T-helper 2 cell treated with Interferon-gamma antibody and Interleukin-4, amounts not matched to agents 5 μg/mL and 100 μg/mL, for 36 hours (primary cell): ENCODE measurements around the gene MTCL1.

ENCODE experiments used
- DNase-seq: peaks from one replicate; pipeline ENCODE4 v3.0.0; 2021; ENCODE audit warnings: low spot score
- H3K27ac Mint-ChIP-seq: one replicate; pipeline ENCODE4 v1.8.0; 2021; ENCODE audit warnings: mild to moderate bottlenecking, mixed read lengths
- H3K27me3 Mint-ChIP-seq: one replicate; pipeline ENCODE4 v1.8.0; 2021; ENCODE audit warnings: low read depth, mixed read lengths
- H3K36me3 Mint-ChIP-seq: one replicate; pipeline ENCODE4 v1.8.0; 2021; ENCODE audit warnings: low read depth, mixed read lengths
- H3K4me1 Mint-ChIP-seq: one replicate; pipeline ENCODE4 v1.8.0; 2021; ENCODE audit warnings: low read depth, mixed read lengths
- H3K4me3 Mint-ChIP-seq: one replicate; pipeline ENCODE4 v1.8.0; 2022; ENCODE audit warnings: mild to moderate bottlenecking, moderate library complexity, mixed read lengths
- H3K9me3 Mint-ChIP-seq: one replicate; pipeline ENCODE4 v1.8.0; 2021; ENCODE audit warnings: mixed read lengths

MTCL1 gene

DNA sequence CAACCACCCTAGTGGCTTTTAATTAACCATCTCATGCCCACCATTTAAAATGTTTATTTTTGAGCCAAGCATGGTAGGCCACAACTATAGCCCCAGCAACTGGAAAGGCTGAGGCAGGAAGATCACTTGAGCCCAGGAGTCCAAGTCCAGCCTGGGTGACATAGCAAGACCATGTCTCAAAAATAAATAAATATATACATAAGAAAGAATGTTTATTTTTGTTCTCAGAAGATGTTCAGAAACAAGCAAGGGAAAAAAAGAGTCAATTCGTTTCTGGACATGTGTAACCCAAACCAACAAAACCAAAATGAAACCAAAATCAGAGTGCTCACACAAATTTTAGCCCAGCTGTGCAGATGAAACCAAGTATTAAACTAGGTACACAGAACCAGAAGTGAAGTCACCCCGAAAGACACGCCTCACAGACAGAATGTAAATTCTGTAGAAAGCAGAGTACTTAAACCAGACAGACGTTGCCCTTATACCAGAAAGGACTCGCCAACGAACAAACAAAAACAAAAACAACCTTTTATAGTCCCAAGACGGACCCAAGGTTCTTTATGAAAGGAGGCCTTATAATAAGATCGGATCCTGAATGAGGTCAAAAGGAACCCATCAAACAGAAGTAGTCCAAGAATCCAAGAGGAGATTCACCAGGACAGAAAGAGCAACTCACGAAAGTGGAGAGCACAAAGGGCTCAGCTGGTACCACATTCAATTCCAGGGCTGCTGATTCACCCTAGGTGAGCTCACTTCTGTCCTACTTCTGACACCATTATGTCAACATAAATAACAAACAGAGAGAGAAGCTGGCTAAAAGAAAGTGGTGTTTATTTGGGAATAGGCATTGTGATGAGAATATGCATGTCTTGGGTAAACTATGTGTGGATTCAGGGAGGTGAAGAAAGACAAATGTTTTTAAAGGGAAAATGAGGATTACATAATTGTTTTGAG is 31.8 kb upstream of the MTCL1 start:
- no peak for DNase-seq
- Mint-ChIP-seq H3K9me3 (no peaks in the 10 kb centered on the region), H3K27ac (no peak overlapping the region), H3K4me3 (no peak overlapping the region), H3K36me3 (no peaks in the 10 kb centered on the region), H3K27me3 (peaks cover 2% of the 10 kb centered on the region), H3K4me1 (no peaks in the 10 kb centered on the region)

DNA sequence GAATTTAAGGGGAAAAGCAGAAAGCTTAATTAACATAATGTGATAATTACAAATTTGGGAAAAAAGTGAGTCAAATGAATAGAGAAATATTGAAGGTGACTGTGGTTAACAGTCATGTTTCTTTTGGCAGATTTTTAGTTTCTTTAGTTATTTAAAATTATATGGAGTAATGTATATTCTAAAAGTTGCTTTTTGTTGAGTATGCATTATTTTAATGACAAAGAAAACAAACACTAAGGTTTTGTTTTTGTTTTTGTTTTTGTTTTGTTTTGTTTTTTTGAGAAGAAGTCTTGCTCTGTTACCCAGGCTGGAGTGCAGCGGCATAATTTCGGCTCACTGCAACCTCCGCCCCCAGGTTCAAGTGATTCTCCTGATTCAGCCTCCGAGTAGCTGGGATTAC is 30.3 kb upstream of the MTCL1 start:
- Mint-ChIP-seq H3K27me3 (peaks cover 2% of the 10 kb centered on the region), H3K4me1 (no peaks in the 10 kb centered on the region), H3K4me3 (no peak overlapping the region), H3K36me3 (no peaks in the 10 kb centered on the region), H3K27ac (no peak overlapping the region), H3K9me3 (no peaks in the 10 kb centered on the region)
- no peak for DNase-seq

DNA sequence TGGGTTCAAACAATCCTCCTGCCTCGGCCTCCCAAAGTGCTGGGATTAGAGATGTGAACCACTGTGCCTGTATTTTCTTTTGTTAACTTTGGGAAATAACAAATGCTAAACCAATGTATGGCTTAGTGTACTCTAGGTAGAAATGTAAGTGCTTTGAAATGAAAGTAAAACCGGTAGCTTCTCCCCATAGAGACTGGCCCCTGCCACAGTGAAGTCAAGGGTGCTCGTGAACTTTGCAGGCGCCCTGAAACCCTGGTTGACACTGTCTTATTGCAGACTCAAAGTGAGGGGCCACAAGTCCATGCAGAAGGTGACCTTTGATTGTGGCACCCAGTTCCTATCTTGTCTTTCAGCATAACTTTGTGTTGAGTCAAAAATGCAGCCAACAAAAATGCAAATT is 24.2 kb upstream of the MTCL1 start:
- H3K9me3 Mint-ChIP-seq = no peaks in the 10 kb centered on the region
- DNase-seq = no peak
- no peaks in the 10 kb centered on the region for H3K27me3 Mint-ChIP-seq
- H3K36me3 Mint-ChIP-seq = no peaks in the 10 kb centered on the region
- H3K4me3 Mint-ChIP-seq = no peak overlapping the region
- no peaks in the 10 kb centered on the region for H3K4me1 Mint-ChIP-seq
- no peak overlapping the region for H3K27ac Mint-ChIP-seq

DNA sequence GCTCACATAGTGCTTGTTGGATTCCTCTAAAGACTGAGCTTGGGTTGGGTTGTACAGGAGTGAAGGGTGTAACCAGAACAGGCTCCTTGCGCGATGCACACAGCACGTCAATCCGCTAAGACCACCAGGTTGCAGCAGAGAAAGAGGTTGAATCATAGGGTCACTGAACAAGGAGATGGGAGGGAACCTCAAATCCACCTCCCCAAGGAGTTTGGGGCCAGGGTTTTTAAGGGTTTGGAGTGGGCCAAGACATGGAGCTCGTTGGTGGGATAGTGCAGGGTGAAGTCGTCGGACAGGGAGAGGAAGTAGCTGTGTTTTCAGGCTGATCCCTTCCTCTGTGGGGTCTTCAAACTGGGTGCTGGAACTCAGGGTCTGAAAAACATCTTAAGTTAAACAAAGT is 20.8 kb upstream of the MTCL1 start:
- Mint-ChIP-seq H3K27me3 (no peaks in the 10 kb centered on the region), H3K4me3 (no peak overlapping the region), H3K4me1 (no peaks in the 10 kb centered on the region), H3K36me3 (no peaks in the 10 kb centered on the region), H3K9me3 (no peaks in the 10 kb centered on the region), H3K27ac (no peak overlapping the region)
- no peak for DNase-seq

DNA sequence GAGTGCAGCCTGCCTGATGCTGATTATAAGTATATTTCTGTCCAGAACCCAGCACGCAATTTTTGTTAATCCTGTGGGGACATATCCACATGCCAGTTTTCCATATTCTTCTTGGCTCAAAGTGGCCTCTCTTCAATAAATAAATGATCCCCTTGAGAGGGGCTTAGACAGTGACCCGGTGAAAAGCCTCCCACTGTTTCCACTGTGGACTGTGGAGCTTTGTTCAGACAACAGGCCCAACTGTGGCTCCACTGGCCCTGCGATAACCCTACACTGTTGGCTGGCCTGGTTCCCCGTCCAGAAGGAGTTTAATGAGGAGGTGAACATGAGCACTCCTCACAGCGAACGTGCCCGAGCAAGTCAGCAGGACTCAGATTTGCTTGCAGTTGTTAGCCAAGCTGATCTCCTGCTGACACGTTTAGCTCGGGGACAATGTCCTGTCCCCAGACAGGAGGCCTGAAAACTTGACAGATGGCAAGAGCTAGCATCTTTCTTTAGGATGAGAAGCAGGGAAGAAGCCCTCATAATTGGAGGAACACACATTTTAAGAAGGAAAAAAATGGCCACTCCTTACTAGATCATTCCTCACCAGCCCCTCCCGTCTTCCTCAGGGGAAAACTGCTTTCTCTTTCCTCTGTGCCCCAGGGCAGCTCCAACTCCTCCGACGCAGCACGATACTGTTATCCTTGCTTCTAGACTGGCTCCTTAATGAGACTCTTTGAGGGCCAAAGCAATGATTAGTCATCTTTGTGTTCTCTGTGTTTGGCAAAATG is 20.0 kb upstream of the MTCL1 start:
- H3K27me3 Mint-ChIP-seq = no peaks in the 10 kb centered on the region
- H3K4me1 Mint-ChIP-seq = no peaks in the 10 kb centered on the region
- H3K36me3 Mint-ChIP-seq = no peaks in the 10 kb centered on the region
- H3K9me3 Mint-ChIP-seq = no peaks in the 10 kb centered on the region
- no peak overlapping the region for H3K4me3 Mint-ChIP-seq
- H3K27ac Mint-ChIP-seq = no peak overlapping the region
- no peak for DNase-seq

DNA sequence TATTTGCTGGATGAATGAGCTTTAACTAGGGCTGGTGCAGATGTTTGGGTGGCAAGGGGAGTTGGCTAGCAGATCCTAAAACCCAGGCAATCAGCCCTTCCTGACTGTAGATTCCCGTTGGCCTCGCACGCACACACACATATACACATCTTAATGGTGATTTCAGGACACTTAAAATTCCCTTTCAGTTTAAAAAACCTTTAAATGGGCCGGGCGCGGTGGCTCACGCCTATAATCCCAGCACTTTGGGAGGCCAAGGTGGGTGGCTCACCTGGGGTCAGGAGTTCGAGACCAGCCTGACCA is 19.5 kb upstream of the MTCL1 start:
- Mint-ChIP-seq H3K36me3 (no peaks in the 10 kb centered on the region), H3K9me3 (no peaks in the 10 kb centered on the region), H3K27ac (no peak overlapping the region), H3K4me3 (no peak overlapping the region), H3K27me3 (no peaks in the 10 kb centered on the region), H3K4me1 (no peaks in the 10 kb centered on the region)
- DNase-seq = no peak

DNA sequence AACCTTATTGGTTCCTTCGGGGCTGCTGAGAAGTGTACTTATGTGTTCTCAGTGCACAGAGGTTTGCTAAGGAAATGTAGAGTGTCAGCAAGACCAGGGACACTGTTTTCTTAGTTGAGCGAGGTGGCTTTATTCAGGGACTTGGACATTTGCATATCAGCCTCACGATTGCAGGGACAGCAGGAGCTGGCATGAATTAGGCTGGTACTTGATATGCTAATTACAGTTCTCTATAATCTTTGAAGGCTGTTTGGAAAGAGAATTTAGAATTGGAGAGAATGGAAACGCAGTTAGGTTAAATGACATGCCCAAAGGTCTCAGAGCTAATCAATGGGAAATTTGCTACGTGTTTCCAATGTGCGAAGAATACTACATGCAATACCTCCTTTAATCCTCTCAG is 18.7 kb upstream of the MTCL1 start:
- H3K4me3 Mint-ChIP-seq = no peak overlapping the region
- no peak overlapping the region for H3K27ac Mint-ChIP-seq
- no peaks in the 10 kb centered on the region for H3K4me1 Mint-ChIP-seq
- H3K36me3 Mint-ChIP-seq = no peaks in the 10 kb centered on the region
- DNase-seq = no peak
- no peaks in the 10 kb centered on the region for H3K9me3 Mint-ChIP-seq
- no peaks in the 10 kb centered on the region for H3K27me3 Mint-ChIP-seq

DNA sequence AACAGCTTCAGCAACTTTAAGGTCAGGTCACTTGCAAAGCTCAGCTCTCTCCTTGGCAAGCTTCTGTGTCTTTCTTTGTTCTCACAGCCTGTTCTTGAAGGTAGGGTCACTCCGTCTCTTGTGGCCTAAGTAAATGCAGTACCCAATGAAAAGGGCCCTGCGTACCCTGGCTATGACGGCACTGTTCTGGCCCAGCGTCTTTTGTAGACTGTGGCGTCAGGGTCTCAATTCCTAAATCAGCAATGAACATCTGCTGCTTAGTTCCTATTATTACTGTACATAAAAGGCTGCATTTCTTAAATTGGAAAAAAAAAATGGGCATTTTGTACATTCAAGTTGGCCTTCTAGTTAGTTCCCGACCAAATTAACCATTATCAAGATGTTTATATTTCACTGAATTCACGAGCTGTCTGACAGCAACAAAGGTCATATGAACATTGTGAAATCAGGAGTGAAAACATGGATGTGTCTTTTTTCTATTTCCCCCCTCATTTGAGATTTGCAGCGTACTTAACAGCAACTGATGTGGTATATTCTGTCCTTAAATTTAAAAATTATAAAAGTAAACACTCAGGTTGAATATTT is 17.0 kb upstream of the MTCL1 start:
- Mint-ChIP-seq H3K9me3 (no peaks in the 10 kb centered on the region), H3K27ac (no peak overlapping the region), H3K4me3 (no peak overlapping the region), H3K36me3 (no peaks in the 10 kb centered on the region), H3K4me1 (no peaks in the 10 kb centered on the region), H3K27me3 (no peaks in the 10 kb centered on the region)
- DNase-seq = no peak

DNA sequence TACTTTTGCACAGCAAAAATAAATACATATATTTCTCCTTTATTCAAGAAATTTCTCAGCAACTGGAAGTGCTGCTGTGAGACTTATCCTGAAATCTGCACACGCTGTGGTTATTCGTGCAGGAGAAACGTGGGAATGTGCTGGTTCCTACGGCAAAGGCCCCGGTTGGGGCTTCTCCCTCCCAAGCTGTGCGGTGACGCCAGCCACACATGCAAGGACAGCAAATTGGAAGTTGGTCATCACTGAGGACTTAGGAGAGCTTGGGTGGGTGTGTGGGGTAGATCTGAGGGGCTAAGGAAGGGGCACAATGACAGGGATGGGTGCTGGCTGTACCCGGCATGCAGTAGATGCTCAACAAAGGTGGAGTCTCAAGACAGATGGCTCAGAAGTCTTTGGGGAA is 16.5 kb upstream of the MTCL1 start:
- Mint-ChIP-seq H3K4me1 (no peaks in the 10 kb centered on the region), H3K4me3 (no peak overlapping the region), H3K27ac (no peak overlapping the region), H3K27me3 (no peaks in the 10 kb centered on the region), H3K36me3 (no peaks in the 10 kb centered on the region), H3K9me3 (no peaks in the 10 kb centered on the region)
- DNase-seq = no peak

DNA sequence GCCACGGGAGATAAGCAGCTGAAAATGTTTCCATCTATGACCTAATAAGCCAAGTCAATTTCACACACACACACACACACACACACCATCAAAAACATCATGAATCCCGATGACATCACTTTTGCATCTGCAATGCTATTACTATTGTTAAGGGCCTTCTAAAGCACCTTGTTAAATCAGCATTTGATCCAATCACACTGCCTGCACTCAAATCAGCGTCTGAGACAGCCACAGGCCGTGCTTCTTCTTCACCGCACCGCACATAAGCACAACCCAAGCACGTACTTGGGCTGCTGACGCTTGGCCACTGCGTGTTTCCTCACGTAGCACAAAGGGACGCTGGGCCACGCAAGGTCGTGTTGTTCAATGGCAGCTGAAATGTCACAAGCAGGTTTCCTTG is 15.8 kb upstream of the MTCL1 start:
- Mint-ChIP-seq H3K4me1 (no peaks in the 10 kb centered on the region), H3K36me3 (no peaks in the 10 kb centered on the region), H3K27ac (no peak overlapping the region), H3K27me3 (no peaks in the 10 kb centered on the region), H3K9me3 (no peaks in the 10 kb centered on the region), H3K4me3 (no peak overlapping the region)
- DNase-seq = no peak

DNA sequence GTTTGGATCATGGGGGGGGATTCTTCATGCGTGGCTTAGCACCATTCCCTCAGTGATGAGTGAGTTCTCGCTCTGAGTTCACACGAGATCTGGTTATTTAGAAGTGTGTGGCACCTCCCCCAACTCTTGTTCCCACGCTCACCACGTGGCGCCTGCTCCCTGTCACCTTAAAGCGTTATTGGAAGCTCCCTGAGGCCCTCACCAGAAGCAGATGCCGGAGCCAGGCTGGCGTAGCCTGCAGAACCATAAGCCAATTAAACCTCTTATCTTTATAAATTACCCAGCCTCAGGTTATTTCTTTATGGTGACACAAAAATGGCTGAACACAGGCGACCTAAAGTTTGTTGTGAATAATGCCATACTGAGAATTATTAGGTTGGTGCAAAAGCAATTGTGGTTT is 10.5 kb upstream of the MTCL1 start:
- Mint-ChIP-seq H3K4me1 (no peaks in the 10 kb centered on the region), H3K9me3 (no peaks in the 10 kb centered on the region), H3K4me3 (no peak overlapping the region), H3K27ac (no peak overlapping the region), H3K36me3 (no peaks in the 10 kb centered on the region), H3K27me3 (peaks cover 12% of the 10 kb centered on the region)
- no peak for DNase-seq

DNA sequence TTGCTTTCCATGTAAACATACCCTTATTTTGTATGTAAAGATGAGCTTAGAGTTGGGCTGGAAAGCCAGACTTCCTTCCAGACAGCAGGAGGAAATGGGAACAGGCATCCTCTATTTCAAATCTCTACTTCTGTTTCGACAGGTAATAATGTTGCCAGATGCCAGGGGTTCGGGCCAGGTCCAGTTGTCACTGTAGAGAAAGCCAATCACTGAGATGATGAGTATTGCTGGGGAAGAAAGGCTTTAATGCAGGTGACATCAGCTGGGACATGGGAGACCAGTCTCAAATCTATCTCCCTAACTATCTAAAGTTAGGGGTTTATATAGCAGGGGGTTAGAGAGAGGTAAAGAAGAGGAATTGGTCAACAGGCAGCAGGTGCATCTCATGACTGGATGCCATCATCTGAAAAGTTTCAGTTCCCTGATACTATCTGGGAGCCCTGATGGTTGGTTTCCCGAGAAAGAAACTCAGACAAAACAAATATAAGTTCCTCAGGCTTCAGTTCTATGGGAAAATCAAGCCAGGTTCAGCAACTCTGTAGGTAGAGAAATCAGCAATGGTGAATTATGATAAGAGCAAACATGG is 9.3 kb upstream of the MTCL1 start:
- H3K4me3 Mint-ChIP-seq = no peak overlapping the region
- no peak for DNase-seq

DNA sequence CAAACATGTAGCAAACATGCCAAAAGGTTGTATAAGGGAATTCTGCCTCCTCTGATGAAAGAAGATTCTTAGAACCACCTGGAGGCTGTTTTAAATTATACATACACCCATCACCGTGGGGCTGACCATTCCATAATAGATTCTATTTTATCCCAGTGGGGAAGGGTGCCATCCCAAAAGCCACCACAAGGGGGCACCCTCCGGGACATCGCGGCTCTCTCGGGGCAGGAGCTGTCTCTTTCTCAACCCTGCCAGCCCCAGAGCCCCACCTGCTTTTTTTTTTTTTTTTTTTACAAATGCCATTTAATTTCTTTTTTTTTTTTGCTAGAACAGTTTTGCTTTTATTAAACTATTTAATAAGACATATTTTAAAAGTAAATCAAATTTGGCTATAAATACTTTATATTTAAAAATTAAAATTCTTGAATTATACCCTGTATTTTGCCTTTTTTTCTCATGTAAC is 8.6 kb upstream of the MTCL1 start:
- no peak overlapping the region for H3K4me3 Mint-ChIP-seq
- H3K4me1 Mint-ChIP-seq = no peaks in the 10 kb centered on the region
- no peaks in the 10 kb centered on the region for H3K9me3 Mint-ChIP-seq
- H3K27ac Mint-ChIP-seq = no peak overlapping the region
- H3K36me3 Mint-ChIP-seq = no peaks in the 10 kb centered on the region
- peak; percentile 62 for DNase-seq
- peaks cover 23% of the 10 kb centered on the region for H3K27me3 Mint-ChIP-seq

More for the DNA sequence above, 9.3 kb upstream of the MTCL1 start:
- peaks cover 16% of the 10 kb centered on the region for H3K27me3 Mint-ChIP-seq
- H3K9me3 Mint-ChIP-seq = no peaks in the 10 kb centered on the region
- no peaks in the 10 kb centered on the region for H3K4me1 Mint-ChIP-seq
- no peak overlapping the region for H3K27ac Mint-ChIP-seq
- H3K36me3 Mint-ChIP-seq = no peaks in the 10 kb centered on the region

DNA sequence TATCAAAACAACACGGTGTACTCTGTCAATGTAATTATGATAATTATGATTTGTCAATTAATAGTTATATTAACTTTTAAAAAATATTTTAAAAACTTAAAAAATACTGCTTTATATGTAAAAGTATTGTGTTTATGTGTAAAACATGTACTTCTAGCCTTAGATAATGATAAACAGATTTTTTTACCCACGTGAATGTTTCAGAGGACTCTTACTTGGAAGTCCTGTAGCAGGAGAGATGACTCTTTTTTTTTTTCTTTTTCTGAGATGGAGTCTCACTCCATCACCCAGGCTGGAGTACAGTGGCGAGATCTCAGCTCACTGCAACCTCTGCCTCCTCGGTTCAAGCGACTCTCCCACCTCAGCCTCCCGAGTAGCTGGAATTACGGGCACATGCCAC is 6.2 kb upstream of the MTCL1 start:
- Mint-ChIP-seq H3K27ac (no peak overlapping the region), H3K4me1 (peaks cover 4% of the 10 kb centered on the region), H3K4me3 (no peak overlapping the region), H3K9me3 (no peaks in the 10 kb centered on the region), H3K27me3 (peaks cover 45% of the 10 kb centered on the region), H3K36me3 (no peaks in the 10 kb centered on the region)
- DNase-seq = no peak
